Transverse colon (tissue), 4 donors: ENCODE data around the gene CARMIL1.

Source experiments
- CTCF ChIP-seq, 5 experiments: fragments of 200-600 bp in 3 of 5; fragments of 450-650 bp in 2 of 5; sonication (generic) in 3 of 5; IDR thresholded peaks; 1 replicate in 2 of 5; 2 replicates in 3 of 5; pipeline ENCODE4 v1.5.1; 2016 to 2017; ENCODE audit warnings: antibody characterized with exemption in 5 of 5, inconsistent platforms in 3 of 5, mild to moderate bottlenecking in 2 of 5, moderate library complexity in 1 of 5
- EP300 ChIP-seq: sonication (generic); formaldehyde crosslinking; IDR thresholded peaks from one replicate; pipeline ENCODE4 v1.6.1; 2017; ENCODE audit warnings: antibody characterized with exemption, low read depth
- POLR2A ChIP-seq: fragments of 450-650 bp; IDR thresholded peaks from one replicate; pipeline ENCODE4 v1.6.1; 2016; ENCODE audit warnings: antibody characterized with exemption, mild to moderate bottlenecking, moderate library complexity
- POLR2AphosphoS5 ChIP-seq, 3 donors: sonication (generic); formaldehyde crosslinking; IDR thresholded peaks; one replicate each; pipeline ENCODE4 v1.6.1; 2016; ENCODE audit warnings: antibody characterized with exemption in 3 of 3

GRCh38 chr6:25275436-25275835, 3.7 kb upstream of the CARMIL1 start:
- no peak for TF ChIP-seq POLR2A
- no peak for TF ChIP-seq CTCF (IDR thresholded peaks at IDR 0.05)
- no peak for TF ChIP-seq POLR2AphosphoS5 (IDR thresholded peaks at IDR 0.05)
- no peak for TF ChIP-seq EP300
